Activated gamma-delta T cell treated with Interleukin-2 at 50 U/mL for 16 hours (primary cell): ENCODE data around the gene TRAK1.

Experiments
- DNase-seq: peaks from one replicate; pipeline ENCODE4 v3.0.0-alpha.2; 2020

Gene TRAK1

GRCh38 chr3:42159147-42159546 lies 68.0 kb downstream of the TRAK1 start:
- no peak for DNase-seq

- peak; percentile 33 for DNase-seq
These were observed 68.7 kb downstream of the TRAK1 start for GRCh38 chr3:42159706-42160472.

- no peak for DNase-seq
These were observed 70.1 kb downstream of the TRAK1 start for GRCh38 chr3:42161050-42161935.

- no peak for DNase-seq
These were observed 71.3 kb downstream of the TRAK1 start for GRCh38 chr3:42162462-42162861.

DNA sequence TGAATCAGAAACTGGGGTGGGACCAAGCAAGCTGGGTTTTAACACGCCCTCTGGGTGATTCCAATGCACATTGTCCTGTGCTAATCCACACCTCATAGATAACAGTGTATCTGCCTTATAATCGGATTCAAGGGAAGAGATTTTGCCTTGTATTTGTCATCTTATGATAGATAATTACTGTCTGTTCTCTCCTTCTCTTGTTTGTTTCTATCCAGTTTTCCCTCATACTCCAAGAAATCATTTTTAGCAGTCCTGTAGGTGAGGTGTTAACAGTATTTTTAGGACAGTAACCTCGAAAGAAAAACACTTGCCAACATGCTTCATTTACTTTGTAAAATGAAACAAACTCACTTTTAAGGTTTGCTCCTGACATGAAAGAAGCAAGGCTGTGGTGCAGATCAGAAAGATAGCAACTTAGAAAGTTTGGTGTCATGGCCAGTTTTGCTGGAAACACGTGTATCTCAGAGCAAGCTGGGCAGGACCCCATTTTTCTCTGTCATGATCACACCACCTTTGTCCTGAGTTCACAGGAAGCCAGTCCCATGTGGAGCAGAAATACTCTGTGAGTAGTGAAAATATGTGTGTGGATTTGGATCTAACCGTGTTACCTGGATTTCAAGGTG lies 72.6 kb downstream of the TRAK1 start:
- no peak for DNase-seq

- no peak for DNase-seq
These were observed 73.5 kb downstream of the TRAK1 start for GRCh38 chr3:42164656-42165055.

DNA sequence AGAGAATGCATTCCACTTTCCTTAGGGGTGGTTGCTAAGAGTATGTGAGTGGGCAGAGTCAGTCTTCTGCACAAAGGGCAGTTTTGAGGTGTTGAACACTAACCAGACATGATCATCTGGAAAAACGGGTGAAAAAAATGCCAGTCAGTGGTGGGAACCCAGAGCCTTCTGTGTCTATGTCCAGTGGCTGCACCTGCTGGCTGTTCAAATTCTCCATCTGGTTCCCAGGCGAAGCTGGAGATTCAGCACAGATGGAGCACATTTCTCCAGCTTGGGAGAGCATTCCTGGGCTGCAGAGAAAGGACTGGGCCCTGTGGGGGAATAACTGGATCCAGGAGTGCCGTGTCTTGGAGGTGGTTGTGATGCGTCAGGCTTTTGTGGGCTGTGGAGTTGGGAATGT lies 74.1 kb downstream of the TRAK1 start:
- DNase-seq, result no peak

DNA sequence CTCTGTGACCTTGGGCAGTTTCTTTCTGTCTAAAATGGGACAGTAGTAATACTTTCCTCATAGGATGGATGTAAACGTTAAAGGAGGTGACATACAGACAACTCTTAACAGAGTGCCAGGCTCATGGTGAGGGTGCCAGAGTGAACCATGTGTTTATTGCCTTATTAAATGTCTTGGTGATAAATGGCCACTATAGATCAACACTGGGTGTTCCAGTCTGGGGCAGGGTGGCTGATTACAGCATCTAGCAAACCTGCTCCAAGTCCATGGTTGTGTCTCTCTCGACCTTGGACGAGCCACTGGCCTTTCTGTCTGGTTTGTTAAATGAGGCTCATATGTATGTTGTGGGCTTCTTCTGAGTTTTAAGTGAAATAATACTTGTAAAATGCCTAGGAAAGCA lies 75.1 kb downstream of the TRAK1 start:
- no peak for DNase-seq

- no peak for DNase-seq
These were observed 75.6 kb downstream of the TRAK1 start for GRCh38 chr3:42166662-42167300.

- no peak for DNase-seq
These were observed 78.5 kb downstream of the TRAK1 start for GRCh38 chr3:42169579-42170120.

DNA sequence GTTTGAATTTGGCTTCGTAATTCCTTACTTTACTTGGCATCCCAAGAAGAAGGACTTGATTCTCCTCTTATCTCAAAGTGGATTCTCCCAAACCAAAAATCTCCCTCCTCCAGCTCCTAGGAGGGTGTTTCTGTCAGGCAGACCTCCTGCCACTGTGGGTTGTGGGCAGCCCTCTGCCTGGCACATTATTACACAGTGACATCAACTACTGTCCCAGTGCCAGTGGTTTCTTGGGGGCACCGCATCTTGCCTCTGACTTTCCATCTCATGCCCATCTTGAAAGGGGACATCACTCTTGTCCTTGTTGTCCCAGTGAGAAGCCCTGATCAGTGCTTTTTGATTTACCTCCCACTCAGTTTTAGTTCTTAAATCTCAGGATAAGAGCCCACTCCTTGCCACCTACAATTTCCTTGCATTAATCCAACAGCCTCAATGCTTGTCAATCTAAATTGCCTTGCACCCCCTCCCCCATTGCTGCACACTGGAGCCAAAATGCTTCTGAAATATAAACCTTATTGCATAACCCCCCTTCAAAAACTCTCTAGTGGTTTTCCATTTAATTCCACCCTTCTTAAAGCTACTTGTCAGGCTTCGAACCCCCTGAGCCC lies 81.0 kb downstream of the TRAK1 start:
- no peak for DNase-seq

DNA sequence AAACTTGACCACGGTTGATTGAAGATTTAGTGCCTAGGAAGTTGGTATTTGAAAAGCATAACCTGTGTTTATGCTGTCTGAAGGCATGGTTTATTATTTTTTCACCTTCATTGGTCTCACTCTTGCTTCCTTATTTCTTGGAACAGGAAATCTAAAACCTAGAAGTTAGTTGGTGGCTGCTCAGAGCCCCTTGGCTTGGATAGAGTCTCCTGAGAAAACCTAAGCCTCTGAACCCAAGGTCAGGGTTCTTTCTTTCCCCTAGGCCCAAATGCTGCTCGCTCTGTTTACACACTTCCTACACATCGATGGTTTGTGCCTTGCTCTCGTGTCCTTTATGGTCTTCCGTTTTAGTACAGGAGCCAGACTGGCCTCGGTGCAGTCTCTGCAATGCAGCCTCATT lies 82.2 kb downstream of the TRAK1 start:
- no peak for DNase-seq

GRCh38 chr3:42174679-42175385 lies 83.7 kb downstream of the TRAK1 start:
- no peak for DNase-seq

GRCh38 chr3:42175386-42176240 lies 84.5 kb downstream of the TRAK1 start:
- DNase-seq, result no peak

DNA sequence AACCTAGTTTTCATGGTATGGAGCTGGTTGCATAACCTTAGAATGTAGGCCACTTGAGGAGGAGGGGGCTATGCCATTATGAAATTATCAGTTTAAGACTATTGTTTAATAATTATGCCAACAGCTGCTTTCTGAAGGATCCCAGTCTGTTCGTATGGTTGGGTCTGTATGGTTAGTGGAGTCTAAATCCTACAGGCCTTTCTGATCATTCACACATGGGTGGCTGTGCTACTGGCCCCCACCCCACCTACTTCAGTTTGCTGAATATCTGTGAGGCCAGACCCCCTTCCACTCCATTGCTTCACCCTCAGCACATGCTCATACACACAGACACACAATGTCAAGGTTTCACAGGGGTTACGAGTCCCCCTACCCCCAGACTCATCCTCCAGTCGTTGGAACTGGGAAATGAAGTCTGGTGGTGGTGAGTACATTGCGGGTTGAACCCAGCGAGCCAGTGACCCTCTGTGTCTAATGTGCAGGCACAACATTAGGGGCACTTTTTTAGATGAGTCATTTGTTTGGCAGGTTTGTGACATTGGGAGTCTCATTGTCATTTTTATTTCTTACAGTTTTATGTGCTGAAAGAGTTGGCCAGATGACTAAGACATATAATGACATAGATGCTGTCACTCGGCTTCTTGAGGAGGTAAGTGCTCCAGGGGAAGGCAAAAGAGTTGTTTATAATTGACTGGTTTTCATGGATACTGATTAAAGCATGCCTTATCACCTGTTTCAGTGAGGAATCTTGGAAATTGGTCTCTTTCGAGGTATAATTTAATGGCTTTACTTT lies 85.3 kb downstream of the TRAK1 start:
- DNase-seq, result no peak

DNA sequence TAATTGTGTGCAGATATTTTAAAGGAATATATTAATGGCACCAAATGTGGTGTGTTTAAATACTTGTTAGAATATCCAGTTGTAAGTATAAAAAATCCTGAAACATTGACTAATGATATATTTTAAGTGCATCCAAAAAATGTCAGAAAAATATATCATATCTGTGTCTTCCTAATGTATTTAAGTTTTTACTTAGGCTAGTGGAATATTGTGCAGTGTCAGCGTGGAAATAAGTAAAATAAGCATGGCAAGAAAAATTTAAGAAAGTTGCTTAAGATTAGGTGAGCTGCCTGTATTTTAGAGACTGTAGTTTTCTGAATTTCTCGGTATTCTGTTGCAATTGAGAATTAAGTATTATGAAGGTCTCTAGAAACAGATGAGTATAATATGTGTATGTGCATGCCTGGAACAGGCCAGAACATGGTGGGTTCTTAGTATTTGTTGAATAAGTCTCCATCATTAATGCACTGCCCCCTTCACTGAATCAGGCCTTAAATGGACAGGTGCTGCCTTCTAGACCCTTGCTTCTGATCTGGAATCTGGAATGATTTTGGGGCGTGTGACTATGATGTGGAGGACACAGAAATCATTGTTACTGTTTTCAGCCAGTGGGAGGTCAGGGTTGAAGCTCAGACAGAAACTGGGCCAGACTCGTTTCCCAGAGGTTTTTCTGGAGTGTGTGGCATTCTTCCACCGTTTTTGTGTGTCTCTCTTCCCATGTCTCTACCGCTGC lies 86.1 kb downstream of the TRAK1 start:
- no peak for DNase-seq

- DNase-seq, result no peak
These were observed 86.6 kb downstream of the TRAK1 start for GRCh38 chr3:42177801-42178150.

GRCh38 chr3:42179110-42179725 lies 88.1 kb downstream of the TRAK1 start:
- DNase-seq, result no peak

DNA sequence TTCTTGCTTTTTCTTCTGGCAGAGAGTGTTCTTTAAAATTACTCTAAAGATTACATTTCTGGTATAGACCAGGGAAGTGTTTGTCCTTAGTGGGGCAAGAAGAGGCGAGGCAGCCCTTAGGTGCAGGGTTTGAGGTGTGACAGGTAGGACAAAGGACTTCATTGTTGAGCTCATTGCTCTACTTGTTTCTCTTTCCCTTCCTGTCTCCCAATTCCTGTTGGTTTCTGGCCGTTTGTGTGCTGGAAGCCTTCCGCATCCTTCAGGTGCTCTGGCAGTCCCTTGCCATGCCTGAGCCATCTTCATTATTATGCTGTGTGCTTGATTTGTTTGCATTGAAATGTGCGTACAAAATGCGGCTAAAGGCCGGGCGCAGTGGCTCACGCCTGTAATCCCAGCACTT lies 89.7 kb downstream of the TRAK1 start:
- DNase-seq, result no peak
